Endodermal cell (in vitro differentiated cells): Measurements from ENCODE around the gene IL9. TPM values are rescaled to one million over a fixed set of nuclear protein-coding genes. Genes with fewer than 3 reads are reported as not detected.

Experiments
- DNase-seq: peaks from one replicate; pipeline ENCODE4 v3.0.0-alpha.2; 2017
- H3K27ac ChIP-seq: 2 replicates; pipeline ENCODE4 v1.5.1; 2013; ENCODE audit warnings: mild to moderate bottlenecking, low read depth, low read length, moderate library complexity
- H3K27me3 ChIP-seq: 2 replicates; pipeline ENCODE4 v1.6.1; 2013; ENCODE audit warnings: mild to moderate bottlenecking, low read length, moderate library complexity; ENCODE audit not compliant: insufficient read depth, control insufficient read depth, poor library complexity, severe bottlenecking
- H3K36me3 ChIP-seq: 2 replicates; pipeline ENCODE4 v1.7.0; 2013; ENCODE audit warnings: mild to moderate bottlenecking, low read length, moderate library complexity; ENCODE audit not compliant: control insufficient read depth, insufficient read depth
- H3K4me1 ChIP-seq: one replicate; pipeline ENCODE4 v1.7.0; 2013; ENCODE audit warnings: low read length; ENCODE audit not compliant: control insufficient read depth, insufficient read depth
- H3K4me3 ChIP-seq: 2 replicates; pipeline ENCODE4 v1.5.1; 2013; ENCODE audit warnings: mild to moderate bottlenecking, low read length, moderate library complexity
- H3K9ac ChIP-seq: 2 replicates; pipeline ENCODE4 v1.6.1; 2013; ENCODE audit warnings: mild to moderate bottlenecking, low read length, moderate library complexity; ENCODE audit not compliant: poor library complexity, severe bottlenecking; ENCODE audit errors: extremely low read depth
- H3K9me3 ChIP-seq: 2 replicates; pipeline ENCODE4 v1.6.1; 2013; ENCODE audit warnings: mild to moderate bottlenecking, low read length, moderate library complexity; ENCODE audit not compliant: control insufficient read depth
- H3K27ac Mint-ChIP-seq: 2 replicates; pipeline ENCODE4 v1.8.0; 2020; ENCODE audit warnings: mixed read lengths
- H3K27me3 Mint-ChIP-seq: 2 replicates; pipeline ENCODE4 v1.8.0; 2021; ENCODE audit warnings: mild to moderate bottlenecking, mixed read lengths; ENCODE audit not compliant: insufficient read depth
- H3K36me3 Mint-ChIP-seq: 2 replicates; pipeline ENCODE4 v1.8.0; 2020; ENCODE audit warnings: low read depth, mixed read lengths
- H3K4me1 Mint-ChIP-seq: 2 replicates; pipeline ENCODE4 v1.8.0; 2020; ENCODE audit warnings: mixed read lengths
- H3K4me3 Mint-ChIP-seq: 2 replicates; pipeline ENCODE4 v1.8.0; 2020; ENCODE audit warnings: mild to moderate bottlenecking, moderate library complexity, mixed read lengths
- H3K9me3 Mint-ChIP-seq: 2 replicates; pipeline ENCODE4 v1.8.0; 2020; ENCODE audit warnings: mild to moderate bottlenecking, mixed read lengths
- CTCF ChIP-seq: fragments of 200-600 bp; sonication (generic); conservative IDR thresholded peaks from 2 replicates; pipeline ENCODE4 v1.5.0; 2021; ENCODE audit warnings: antibody characterized with exemption, mild to moderate bottlenecking
- WGBS, 2 experiments: methylation state at CpG; one replicate each; pipeline versions ENCODE4 v1.1.5 to v1.1.7; 2013; ENCODE audit warnings: missing lambda C conversion rate in 2 of 2, mixed read lengths in 1 of 2; ENCODE audit not compliant: insufficient coverage in 1 of 2, insufficient read length in 1 of 2; 5-methylcytosine and 5-hydroxymethylcytosine counted together
- total RNA-seq, 2 donors: library from RNA; stranded (reverse); fragmentation: NEBNext Ultra II Directional in 1 of 2; extraction: Animal tissue kit (Norgen Biotek cat#: 25700) in 1 of 2; gene quantifications; 2 replicates in 1 of 2; 3 replicates in 1 of 2; pipeline ENCODE4 v1.2.1, GENCODE V29; 2021

The IL9 gene
- total RNA-seq, 2 donors from 2014 or later, result not detected

GRCh38 chr5:135901633-135902032 lies 6.0 kb upstream of the IL9 start:
- Histone ChIP-seq H3K9ac (no peak overlapping the region), H3K27me3 (peaks cover 10% of the 10 kb centered on the region), H3K36me3 (no peaks in the 10 kb centered on the region), H3K4me1 (no peaks in the 10 kb centered on the region), H3K27ac (no peak overlapping the region), H3K9me3 (no peaks in the 10 kb centered on the region), H3K4me3 (no peak overlapping the region)
- H3K27me3 Mint-ChIP-seq, result peaks cover 32% of the 10 kb centered on the region
- H3K27ac Mint-ChIP-seq, result no peak overlapping the region
- WGBS, 2 experiments, result 89 to 90% methylated on average over 2 to 3 of the region's 3 CpGs
- TF ChIP-seq CTCF, result no peak
- no peaks in the 10 kb centered on the region for H3K36me3 Mint-ChIP-seq
- no peaks in the 10 kb centered on the region for H3K4me1 Mint-ChIP-seq
- DNase-seq, result no peak
- no peak overlapping the region for H3K4me3 Mint-ChIP-seq
- no peaks in the 10 kb centered on the region for H3K9me3 Mint-ChIP-seq

- H3K27me3 Mint-ChIP-seq, result peaks cover 39% of the 10 kb centered on the region
- H3K27ac Mint-ChIP-seq, result no peak overlapping the region
- Histone ChIP-seq H3K9ac (no peak overlapping the region), H3K4me3 (no peak overlapping the region), H3K36me3 (no peaks in the 10 kb centered on the region), H3K9me3 (no peaks in the 10 kb centered on the region), H3K27ac (no peak overlapping the region), H3K4me1 (no peaks in the 10 kb centered on the region), H3K27me3 (peaks cover 5% of the 10 kb centered on the region)
- no peaks in the 10 kb centered on the region for H3K36me3 Mint-ChIP-seq
- no peak overlapping the region for H3K4me3 Mint-ChIP-seq
- H3K9me3 Mint-ChIP-seq, result no peaks in the 10 kb centered on the region
- no peak for TF ChIP-seq CTCF
- no peaks in the 10 kb centered on the region for H3K4me1 Mint-ChIP-seq
- 84% methylated on average over 3 of the region's 3 CpGs; no CpG with 5 or more reads in 1 of the 2 experiments for WGBS, 2 experiments
- no peak for DNase-seq
These were observed 4.6 kb upstream of the IL9 start for GRCh38 chr5:135900276-135900675.

- H3K4me1 ChIP-seq, result no peaks in the 10 kb centered on the region
- no peak overlapping the region for H3K9ac ChIP-seq
- no peaks in the 10 kb centered on the region for H3K36me3 Mint-ChIP-seq
- H3K9me3 Mint-ChIP-seq, result no peaks in the 10 kb centered on the region
- H3K4me1 Mint-ChIP-seq, result peaks cover 6% of the 10 kb centered on the region
- peaks cover 5% of the 10 kb centered on the region for H3K27me3 ChIP-seq
- WGBS, 2 experiments, result 85 to 89% methylated on average over 4 to 6 of the region's 6 CpGs
- no peak for TF ChIP-seq CTCF
- DNase-seq, result no peak
- H3K9me3 ChIP-seq, result no peaks in the 10 kb centered on the region
- no peak overlapping the region for H3K27ac ChIP-seq
- peaks cover 36% of the 10 kb centered on the region for H3K27me3 Mint-ChIP-seq
- H3K4me3 Mint-ChIP-seq, result no peak overlapping the region
- H3K27ac Mint-ChIP-seq, result no peak overlapping the region
- H3K36me3 ChIP-seq, result no peaks in the 10 kb centered on the region
- H3K4me3 ChIP-seq, result no peak overlapping the region
These were observed 3.0 kb upstream of the IL9 start for GRCh38 chr5:135898651-135899050.
